HEK293T (cell line): ENCODE results near the gene C11orf97.

Experiments used
- CTCF ChIA-PET: fragments of 350-600 bp; formaldehyde crosslinking; extraction: SDS; loops from one replicate; lab custom pipeline; 2021; ENCODE audit warnings: antibody characterized with exemption, inconsistent platforms; lab: Yijun Ruan, JAX
- POLR2A ChIA-PET: fragments of 350-600 bp; formaldehyde crosslinking; extraction: SDS; loops from one replicate; lab custom pipeline; 2020; ENCODE audit warnings: antibody characterized with exemption, inconsistent platforms; lab: Yijun Ruan, JAX
- DNase-seq: peaks from one replicate; pipeline ENCODE4 v3.0.0; 2012; ENCODE audit warnings: mixed read lengths; ENCODE audit errors: extremely low spot score
- ARNT ChIP-seq: fragments of 450-650 bp; IDR thresholded peaks from 2 replicates; pipeline ENCODE4 v1.6.1; 2017; ENCODE audit warnings: mild to moderate bottlenecking
- BHLHE40 ChIP-seq: fragments of 450-650 bp; IDR thresholded peaks from 2 replicates; pipeline ENCODE4 v1.6.1; 2016; ENCODE audit warnings: mild to moderate bottlenecking, moderate library complexity, borderline replicate concordance
- CTBP1 ChIP-seq: fragments of 450-650 bp; IDR thresholded peaks from 2 replicates; pipeline ENCODE4 v1.6.1; 2016; ENCODE audit warnings: borderline replicate concordance
- ELF4 ChIP-seq: fragments of 450-650 bp; IDR thresholded peaks from 2 replicates; pipeline ENCODE4 v1.6.1; 2017; ENCODE audit warnings: antibody characterized with exemption
- FOXA1 ChIP-seq: fragments of 450-650 bp; IDR thresholded peaks from 2 replicates; pipeline ENCODE4 v1.6.1; 2016; ENCODE audit warnings: mild to moderate bottlenecking
- FOXK2 ChIP-seq: fragments of 450-650 bp; IDR thresholded peaks from 2 replicates; pipeline ENCODE4 v1.6.1; 2016; ENCODE audit warnings: mild to moderate bottlenecking
- FOXM1 ChIP-seq: fragments of 450-650 bp; IDR thresholded peaks from 2 replicates; pipeline ENCODE4 v1.6.1; 2017; ENCODE audit warnings: mild to moderate bottlenecking, borderline replicate concordance
- HDGF ChIP-seq: fragments of 450-650 bp; IDR thresholded peaks from 2 replicates; pipeline ENCODE4 v1.6.1; 2017; ENCODE audit warnings: antibody characterized with exemption, borderline replicate concordance
- L3MBTL2 ChIP-seq: fragments of 450-650 bp; conservative IDR thresholded peaks from 2 replicates; pipeline ENCODE4 v1.6.1; 2016; ENCODE audit warnings: mild to moderate bottlenecking
- LEF1 ChIP-seq: fragments of 450-650 bp; IDR thresholded peaks from 2 replicates; pipeline ENCODE4 v1.6.1; 2017; ENCODE audit warnings: mild to moderate bottlenecking, borderline replicate concordance
- NFRKB ChIP-seq: fragments of 450-650 bp; IDR thresholded peaks from 2 replicates; pipeline ENCODE4 v1.6.1; 2016; ENCODE audit warnings: mild to moderate bottlenecking, moderate library complexity
- PKNOX1 ChIP-seq: fragments of 450-650 bp; IDR thresholded peaks from 2 replicates; pipeline ENCODE4 v1.6.1; 2016
- SP1 ChIP-seq: fragments of 450-650 bp; IDR thresholded peaks from 2 replicates; pipeline ENCODE4 v1.6.1; 2017
- SUZ12 ChIP-seq: fragments of 450-650 bp; IDR thresholded peaks from 2 replicates; pipeline ENCODE4 v1.6.1; 2016; ENCODE audit warnings: mild to moderate bottlenecking
- TARDBP ChIP-seq: fragments of 450-650 bp; IDR thresholded peaks from 2 replicates; pipeline ENCODE4 v1.6.1; 2016
- ZNF384 ChIP-seq: fragments of 450-650 bp; IDR thresholded peaks from 2 replicates; pipeline ENCODE4 v1.6.1; 2016

Gene C11orf97

GRCh38 chr11:94511932-94512781 is at the start of gene C11orf97:
TSS of gene C11orf97 (plus strand) at chr11:94512461. CDS start at chr11:94512529, 68 bp downstream.
- ChIA-PET CTCF (interaction anchor here (0.6 to 1.4 kb wide), 5 partner anchors 9 to 617 kb away, joined by 3 read pairs; no protein-coding TSS in a partner anchor), POLR2A (interaction anchor here (1.2 kb wide), 1 partner anchor 19 kb away, joined by 3 read pairs; the partner anchor contains the start of genes ANKRD49 and MRE11)
- no peak for TF ChIP-seq TARDBP
- TF ChIP-seq FOXM1, result no peak
- peak; percentile 76 for DNase-seq

GRCh38 chr11:94469416-94469815 is 42.8 kb upstream of the C11orf97 start:
- no peak for DNase-seq
- no peak for TF ChIP-seq FOXM1
- TF ChIP-seq FOXK2, result no peak
- TF ChIP-seq SP1, result no peak
- TF ChIP-seq SUZ12, result no peak
- TF ChIP-seq CTBP1, result no peak
- TF ChIP-seq ARNT, result no peak
- TF ChIP-seq ZNF384, result no peak
- no peak for TF ChIP-seq PKNOX1
- no peak for TF ChIP-seq L3MBTL2
- ChIA-PET CTCF (no interaction called here), POLR2A (no interaction called here)

GRCh38 chr11:94472916-94473799 is 39.1 kb upstream of the C11orf97 start:
- ChIA-PET CTCF (no interaction called here), POLR2A (no interaction called here)
- TF ChIP-seq SP1 (no peak), FOXA1 (no peak), PKNOX1 (no peak), HDGF (no peak), ZNF384 (no peak), SUZ12 (no peak), L3MBTL2 (no peak), FOXM1 (no peak), NFRKB (no peak), LEF1 (no peak), ELF4 (no peak), TARDBP (no peak), BHLHE40 (no peak), FOXK2 (no peak)
- DNase-seq, result no peak

- TF ChIP-seq BHLHE40 (no peak), FOXA1 (no peak), FOXK2 (no peak), SP1 (no peak), FOXM1 (no peak), SUZ12 (no peak), L3MBTL2 (no peak), ELF4 (no peak), ARNT (no peak), TARDBP (no peak), LEF1 (no peak)
- ChIA-PET POLR2A (interaction anchor here (1.1 kb wide), 1 partner anchor 31 kb away, joined by 3 read pairs; no protein-coding TSS in a partner anchor), CTCF (no interaction called here)
- no peak for DNase-seq
These were observed 34.6 kb upstream of the C11orf97 start for GRCh38 chr11:94477624-94478023.

- ChIA-PET CTCF (no interaction called here), POLR2A (no interaction called here)
- TF ChIP-seq FOXK2, result no peak
- no peak for TF ChIP-seq LEF1
- no peak for TF ChIP-seq HDGF
- TF ChIP-seq ELF4, result no peak
- no peak for TF ChIP-seq CTBP1
- TF ChIP-seq NFRKB, result no peak
- TF ChIP-seq FOXA1, result no peak
- TF ChIP-seq SUZ12, result no peak
- DNase-seq, result no peak
These were observed 30.9 kb upstream of the C11orf97 start for GRCh38 chr11:94481342-94481741.

- ChIA-PET CTCF (interaction anchor here (0.7 kb wide), 1 partner anchor 186 kb away, joined by 5 read pairs; no protein-coding TSS in a partner anchor), POLR2A (no interaction called here)
- DNase-seq, result no peak
- no peak for TF ChIP-seq PKNOX1
- no peak for TF ChIP-seq L3MBTL2
- no peak for TF ChIP-seq ZNF384
- TF ChIP-seq CTBP1, result no peak
- no peak for TF ChIP-seq FOXA1
- TF ChIP-seq ELF4, result no peak
- TF ChIP-seq HDGF, result no peak
- TF ChIP-seq FOXK2, result no peak
- TF ChIP-seq BHLHE40, result no peak
- no peak for TF ChIP-seq LEF1
- TF ChIP-seq ARNT, result no peak
- no peak for TF ChIP-seq TARDBP
- no peak for TF ChIP-seq NFRKB
- TF ChIP-seq FOXM1, result no peak
- no peak for TF ChIP-seq SUZ12
These were observed 26.2 kb upstream of the C11orf97 start for GRCh38 chr11:94486068-94486467.
